IPS DF 19.7 (cell line): Measurements from ENCODE around the gene ZFYVE27.
A peak's percentile ranks its signal among the peaks of the same experiment; 100 is the strongest.
"Not testable (repeated sequence)": the region's sequence is repeated elsewhere in the genome, so short reads cannot be mapped to it uniquely, and the experiment has no call there.

Experiments
- DNase-seq: peaks from one replicate; pipeline ENCODE4 v3.0.0-alpha.2; 2013; ENCODE audit warnings: low read depth, low spot score

Gene ZFYVE27

GRCh38 chr10:97736902-97737769, at the start of gene ZFYVE27:
TSS of gene ZFYVE27 (plus strand) at chr10:97737128. CDS start at chr10:97738478, 1,350 bp downstream.
- DNase-seq, result peak; percentile 75

- no peak for DNase-seq
These were observed 48.8 kb upstream of the ZFYVE27 start for GRCh38 chr10:97687785-97688781.

- no peak for DNase-seq
These were observed 47.3 kb upstream of the ZFYVE27 start for GRCh38 chr10:97689559-97690020.

- DNase-seq, result no peak
These were observed 46.8 kb upstream of the ZFYVE27 start for GRCh38 chr10:97690133-97690532.

- DNase-seq, result not testable (repeated sequence)
These were observed 38.8 kb upstream of the ZFYVE27 start for GRCh38 chr10:97698072-97698655.

- no peak for DNase-seq
These were observed 35.4 kb upstream of the ZFYVE27 start for GRCh38 chr10:97701438-97702069.

GRCh38 chr10:97703398-97704067, 33.4 kb upstream of the ZFYVE27 start:
- DNase-seq, result no peak

- no peak for DNase-seq
These were observed 32.6 kb upstream of the ZFYVE27 start for GRCh38 chr10:97704341-97704740.

- no peak for DNase-seq
These were observed 31.8 kb upstream of the ZFYVE27 start for GRCh38 chr10:97705006-97705670.

GRCh38 chr10:97707134-97707861, 29.6 kb upstream of the ZFYVE27 start:
- DNase-seq, result no peak

GRCh38 chr10:97708167-97708566, 28.8 kb upstream of the ZFYVE27 start:
- no peak for DNase-seq

- no peak for DNase-seq
These were observed 27.7 kb upstream of the ZFYVE27 start for GRCh38 chr10:97708976-97709946.

GRCh38 chr10:97711640-97712572, 25.0 kb upstream of the ZFYVE27 start:
- DNase-seq, result no peak

GRCh38 chr10:97713339-97713825, 23.5 kb upstream of the ZFYVE27 start, which contains the start of gene MARVELD1:
TSS of gene MARVELD1 (plus strand) at chr10:97713730. CDS start at chr10:97713877, 147 bp downstream.
- DNase-seq, result no peak

GRCh38 chr10:97713826-97714400, 23.0 kb upstream of the ZFYVE27 start:
- no peak for DNase-seq
